ENCODE data around the gene PLS3. TPM values are rescaled to one million over a fixed set of nuclear protein-coding genes. Genes with fewer than 3 reads are reported as not detected.

The PLS3 gene
- total RNA-seq, 4 donors from 2014 or later, result 129 to 268 (median 174) TPM

DNA sequence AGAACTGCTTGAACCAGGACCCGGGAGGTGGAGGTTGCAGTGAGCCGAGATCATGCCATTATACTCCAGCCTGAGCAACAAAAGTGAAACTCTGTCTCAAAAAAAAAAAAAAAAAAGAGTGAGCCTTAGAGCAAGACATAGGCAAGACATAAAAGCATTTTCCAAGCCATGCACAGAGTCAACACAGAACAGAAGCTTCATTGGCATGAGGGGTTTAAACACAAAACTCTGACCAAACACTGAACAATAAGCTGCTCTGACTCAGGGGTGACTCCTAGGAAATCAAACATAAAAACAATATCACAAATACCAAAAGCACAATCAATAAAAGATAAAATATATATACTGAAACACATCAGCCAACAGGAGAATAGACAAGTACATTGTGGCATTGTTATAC is 136.8 kb downstream of the PLS3 start:
- no peak overlapping the region for H3K4me3 ChIP-seq
- no peaks in the 10 kb centered on the region for H3K27me3 ChIP-seq
- H3K36me3 ChIP-seq, result no peaks in the 10 kb centered on the region
- no peaks in the 10 kb centered on the region for H3K9me3 ChIP-seq
- intact Hi-C loops (cut with DNase I; ENCODE audit: low total_unique reads), result no loop called here
- TF ChIP-seq, protein P1, sequence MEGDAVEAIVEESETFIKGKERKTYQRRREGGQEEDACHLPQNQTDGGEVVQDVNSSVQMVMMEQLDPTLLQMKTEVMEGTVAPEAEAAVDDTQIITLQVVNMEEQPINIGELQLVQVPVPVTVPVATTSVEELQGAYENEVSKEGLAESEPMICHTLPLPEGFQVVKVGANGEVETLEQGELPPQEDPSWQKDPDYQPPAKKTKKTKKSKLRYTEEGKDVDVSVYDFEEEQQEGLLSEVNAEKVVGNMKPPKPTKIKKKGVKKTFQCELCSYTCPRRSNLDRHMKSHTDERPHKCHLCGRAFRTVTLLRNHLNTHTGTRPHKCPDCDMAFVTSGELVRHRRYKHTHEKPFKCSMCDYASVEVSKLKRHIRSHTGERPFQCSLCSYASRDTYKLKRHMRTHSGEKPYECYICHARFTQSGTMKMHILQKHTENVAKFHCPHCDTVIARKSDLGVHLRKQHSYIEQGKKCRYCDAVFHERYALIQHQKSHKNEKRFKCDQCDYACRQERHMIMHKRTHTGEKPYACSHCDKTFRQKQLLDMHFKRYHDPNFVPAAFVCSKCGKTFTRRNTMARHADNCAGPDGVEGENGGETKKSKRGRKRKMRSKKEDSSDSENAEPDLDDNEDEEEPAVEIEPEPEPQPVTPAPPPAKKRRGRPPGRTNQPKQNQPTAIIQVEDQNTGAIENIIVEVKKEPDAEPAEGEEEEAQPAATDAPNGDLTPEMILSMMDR (IDR thresholded peaks at IDR 0.05), result no peak
- TF ChIP-seq POLR2A (IDR thresholded peaks at IDR 0.05), result no peak
- no peak overlapping the region for H3K27ac ChIP-seq
- no peaks in the 10 kb centered on the region for H3K4me1 ChIP-seq
- DNase-seq, result no peak

Small RNA genes lying within 50 kb of the gene (small RNA-seq; reads per million reads assigned to genes)
- gene RF00264, result not detected
